HCT116 (cell line): ENCODE data around the gene MSH4. TPM values are rescaled to one million over a fixed set of nuclear protein-coding genes. Genes with fewer than 3 reads are reported as not detected.

Experiments used
- ATAC-seq: fragments of 200-7000 bp; cut with Tn5 transposase; 2 replicates; pipeline ENCODE4 v1.9.1; 2020; ENCODE audit warnings: mild to moderate bottlenecking, moderate library complexity
- BruUV-seq: library from RNA; stranded (reverse); fragments of 400-500 nt; replicated peaks from 2 replicates; lab custom pipeline; 2021; lab: Mats Ljungman, UMichigan
- CTCF ChIA-PET: fragments of 300-600 bp; sonication (Branson Sonifier 250); formaldehyde crosslinking; loops from one replicate; lab custom pipeline; 2021; ENCODE audit warnings: antibody characterized with exemption; lab: Charles Lee
- POLR2A ChIA-PET: fragments of 300-600, 350-600 bp; sonication (Branson Sonifier 250); formaldehyde crosslinking; loops from one replicate; lab custom pipeline; 2021; ENCODE audit warnings: antibody characterized with exemption; lab: Charles Lee
- RAD21 ChIA-PET, 2 experiments: fragments of 300-600 bp; sonication (Branson Sonifier 250); formaldehyde crosslinking; loops; one replicate each; lab custom pipeline; 2023; ENCODE audit warnings: low total read pairs in 2 of 2; ENCODE audit not compliant: uncharacterized antibody in 2 of 2, unreplicated experiment in 2 of 2, low non-redundant PET in 1 of 2; lab: Charles Lee
- DNase-seq: peaks from one replicate; pipeline ENCODE4 v3.0.0-alpha.2; 2010; ENCODE audit warnings: low read depth, low spot score
- H2AFZ ChIP-seq: fragments of 200-600 bp; shearing (Covaris generic), sonication (generic); 2 replicates; pipeline ENCODE4 v1.6.1; 2017; ENCODE audit warnings: low read depth, mixed run types, mixed read lengths, antibody characterized with exemption, low read length; ENCODE audit not compliant: poor library complexity, severe bottlenecking
- H3K27ac ChIP-seq: 2 replicates; pipeline ENCODE4 v1.5.1; 2012; ENCODE audit warnings: low read depth, low read length
- H3K27me3 ChIP-seq: fragments of 200-600 bp; sonication (generic); 2 replicates; pipeline ENCODE4 v1.6.1; 2016; ENCODE audit warnings: mixed run types, low read length, mixed read lengths; ENCODE audit not compliant: insufficient read depth
- H3K36me3 ChIP-seq, 2 experiments: fragments of 200-500 bp in 1 of 2; fragments of 200-600 bp in 1 of 2; sonication (Bioruptor generic) in 1 of 2; sonication (generic) in 1 of 2; 2 replicates each; pipeline versions ENCODE4 v1.5.1 to v1.6.1; 2014 to 2016; ENCODE audit warnings: low read length in 2 of 2, inconsistent platforms in 1 of 2, mixed read lengths in 1 of 2, mixed run types in 1 of 2; ENCODE audit not compliant: insufficient read depth in 2 of 2, control insufficient read depth in 1 of 2
- H3K4me1 ChIP-seq, 2 experiments: fragments of 200-600 bp in 1 of 2; sonication (generic) in 1 of 2; 2 replicates each; pipeline versions ENCODE4 v1.5.1 to v1.6.1; 2012 to 2017; ENCODE audit warnings: low read length in 2 of 2, inconsistent platforms in 1 of 2, mild to moderate bottlenecking in 1 of 2, mixed read lengths in 1 of 2, mixed run types in 1 of 2, moderate library complexity in 1 of 2; ENCODE audit not compliant: insufficient read depth in 2 of 2, control insufficient read depth in 1 of 2
- H3K4me2 ChIP-seq: fragments of 200-600 bp; sonication (generic); 2 replicates; pipeline ENCODE4 v1.6.1; 2017; ENCODE audit warnings: mixed run types, low read length, mixed read lengths
- H3K4me3 ChIP-seq, 2 experiments: fragments of 200-600 bp in 1 of 2; sonication (generic) in 1 of 2; replicated peaks in 1 of 2; 2 replicates each; pipeline ENCODE4 v1.5.1; 2011 to 2016; ENCODE audit warnings: low read length in 2 of 2, control low read depth in 1 of 2, low read depth in 1 of 2, mild to moderate bottlenecking in 1 of 2, mixed read lengths in 1 of 2, mixed run types in 1 of 2
- H3K79me2 ChIP-seq: fragments of 200-600 bp; sonication (generic); 2 replicates; pipeline ENCODE4 v1.6.1; 2017; ENCODE audit warnings: mild to moderate bottlenecking, mixed run types, low read length, moderate library complexity, mixed read lengths; ENCODE audit not compliant: insufficient read depth
- H3K9ac ChIP-seq: fragments of 200-600 bp; sonication (generic); 2 replicates; pipeline ENCODE4 v1.6.1; 2016; ENCODE audit warnings: low read length, mixed read lengths
- H3K9me2 ChIP-seq: fragments of 200-600 bp; sonication (generic), shearing (Covaris generic); 2 replicates; pipeline ENCODE4 v1.6.1; 2017; ENCODE audit warnings: mixed run types, mild to moderate bottlenecking, moderate library complexity; ENCODE audit not compliant: insufficient read depth
- H3K9me3 ChIP-seq, 2 experiments: fragments of 200-500 bp in 1 of 2; fragments of 200-600 bp in 1 of 2; sonication (Bioruptor generic) in 1 of 2; sonication (generic) in 1 of 2; 2 replicates each; pipeline ENCODE4 v1.6.1; 2014 to 2017; ENCODE audit warnings: low read length in 2 of 2, mixed read lengths in 2 of 2, inconsistent platforms in 1 of 2, low read depth in 1 of 2, mild to moderate bottlenecking in 1 of 2, mixed run types in 1 of 2, moderate library complexity in 1 of 2; ENCODE audit not compliant: control insufficient read depth in 1 of 2, insufficient read depth in 1 of 2
- H4K20me1 ChIP-seq: fragments of 200-600 bp; sonication (generic), shearing (Covaris generic); 2 replicates; pipeline ENCODE4 v1.6.1; 2017; ENCODE audit warnings: mixed run types, mild to moderate bottlenecking, moderate library complexity; ENCODE audit not compliant: insufficient read depth
- CEBPB ChIP-seq: IDR thresholded peaks from 2 replicates; pipeline ENCODE4 v1.6.1; 2012; ENCODE audit warnings: low read depth
- EZH2 ChIP-seq: fragments of 200-600 bp; sonication (generic); IDR thresholded peaks from 2 replicates; pipeline ENCODE4 v1.6.1; 2017; ENCODE audit warnings: antibody characterized with exemption, mixed run types
- EZH2phosphoT487 ChIP-seq: fragments of 200-600 bp; IDR thresholded peaks from 2 replicates; pipeline ENCODE4 v1.6.1; 2018; ENCODE audit warnings: antibody characterized with exemption, borderline replicate concordance
- JUND ChIP-seq: IDR thresholded peaks from 2 replicates; pipeline ENCODE4 v1.6.1; 2012
- RAD21 ChIP-seq: IDR thresholded peaks from 2 replicates; pipeline ENCODE4 v1.6.1; 2012; ENCODE audit warnings: low read depth, mild to moderate bottlenecking
- SRF ChIP-seq: IDR thresholded peaks from 2 replicates; pipeline ENCODE4 v1.6.1; 2012; ENCODE audit warnings: low read depth
- intact Hi-C: fragments of 100-400 bp; cut with micrococcal nuclease; formaldehyde crosslinking; loops from 2 replicates; pipeline ENCODE4 v1.10.0; 2022
- total RNA-seq: library from RNA; stranded (reverse); gene quantifications from one replicate; pipeline ENCODE4 v1.2.1, GENCODE V29; 2021; ENCODE audit not compliant: unreplicated experiment
- TF ChIP-seq, protein P1 (sequence below): IDR thresholded peaks from 2 replicates; pipeline ENCODE4 v1.6.1; 2011; ENCODE audit warnings: mild to moderate bottlenecking, low read length, moderate library complexity; ENCODE audit not compliant: insufficient replicate concordance; ENCODE audit errors: extremely low read depth

The MSH4 gene
- total RNA-seq, 1 experiment from 2014 or later = 1.7 TPM

DNA sequence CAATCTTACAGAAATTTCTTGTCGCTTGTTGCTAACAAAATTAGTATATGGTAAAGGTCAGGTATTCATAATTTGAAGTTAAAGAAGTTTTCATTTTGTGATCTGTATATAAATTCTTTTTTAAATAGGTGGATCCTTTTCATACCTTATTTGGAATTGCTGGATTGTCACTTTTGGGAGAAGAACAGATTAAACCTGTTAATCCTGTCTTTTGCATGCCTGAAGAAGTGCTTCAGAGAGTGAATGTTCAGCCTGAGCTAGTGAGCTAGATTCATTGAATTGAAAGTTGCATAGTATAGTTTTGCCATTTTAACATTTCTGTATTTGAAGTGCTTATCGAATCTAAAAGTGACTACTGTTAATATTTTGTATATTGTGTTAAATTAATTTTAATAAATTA is 2.3 kb upstream of the MSH4 start (continued):
- TF ChIP-seq, protein P1, sequence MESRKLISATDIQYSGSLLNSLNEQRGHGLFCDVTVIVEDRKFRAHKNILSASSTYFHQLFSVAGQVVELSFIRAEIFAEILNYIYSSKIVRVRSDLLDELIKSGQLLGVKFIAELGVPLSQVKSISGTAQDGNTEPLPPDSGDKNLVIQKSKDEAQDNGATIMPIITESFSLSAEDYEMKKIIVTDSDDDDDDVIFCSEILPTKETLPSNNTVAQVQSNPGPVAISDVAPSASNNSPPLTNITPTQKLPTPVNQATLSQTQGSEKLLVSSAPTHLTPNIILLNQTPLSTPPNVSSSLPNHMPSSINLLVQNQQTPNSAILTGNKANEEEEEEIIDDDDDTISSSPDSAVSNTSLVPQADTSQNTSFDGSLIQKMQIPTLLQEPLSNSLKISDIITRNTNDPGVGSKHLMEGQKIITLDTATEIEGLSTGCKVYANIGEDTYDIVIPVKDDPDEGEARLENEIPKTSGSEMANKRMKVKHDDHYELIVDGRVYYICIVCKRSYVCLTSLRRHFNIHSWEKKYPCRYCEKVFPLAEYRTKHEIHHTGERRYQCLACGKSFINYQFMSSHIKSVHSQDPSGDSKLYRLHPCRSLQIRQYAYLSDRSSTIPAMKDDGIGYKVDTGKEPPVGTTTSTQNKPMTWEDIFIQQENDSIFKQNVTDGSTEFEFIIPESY = no peak
- TF ChIP-seq JUND (no peak), RAD21 (no peak), CEBPB (no peak), EZH2 (no peak), EZH2phosphoT487 (no peak)

DNA sequence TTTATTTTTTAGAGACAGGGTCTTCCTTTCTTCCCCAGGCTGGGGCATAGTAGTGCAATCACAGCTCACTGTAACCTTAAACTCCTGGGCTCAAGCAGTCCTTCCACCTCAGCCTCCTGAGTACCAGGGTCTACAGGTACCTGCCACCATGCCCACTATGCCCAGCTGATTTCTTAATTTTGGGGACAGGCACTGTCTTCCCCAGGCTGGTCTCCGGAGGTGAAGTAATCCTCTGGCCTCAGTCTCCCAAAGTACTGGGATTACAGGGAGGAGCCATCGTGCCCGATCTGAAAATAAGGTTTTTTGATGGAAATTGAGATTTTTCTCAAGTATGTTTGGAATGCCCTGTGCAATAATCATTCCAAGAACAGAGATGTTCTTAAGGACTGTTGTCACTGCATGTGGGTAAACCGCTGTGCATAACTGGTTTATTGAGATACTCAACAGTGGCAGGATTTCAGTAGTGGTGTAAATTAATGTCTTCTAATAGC is 934 bp upstream of the MSH4 start:
- CTCF ChIA-PET = no interaction called here
- no peaks in the 10 kb centered on the region for H3K4me1 ChIP-seq
- no peaks in the 10 kb centered on the region for H3K27me3 ChIP-seq
- no peak overlapping the region for H3K9ac ChIP-seq
- no peak overlapping the region for H3K4me2 ChIP-seq
- peaks cover 49 to 58% of the 10 kb centered on the region in 2 experiments for H3K36me3 ChIP-seq
- no TSS peak for BruUV-seq
- no peak for DNase-seq
- intact Hi-C loops = no loop called here
- no peak overlapping the region for H3K4me3 ChIP-seq
- no peak overlapping the region for H2AFZ ChIP-seq
- H3K79me2 ChIP-seq = peaks cover 36% of the 10 kb centered on the region
- no peaks in the 10 kb centered on the region for H3K9me2 ChIP-seq
- RAD21 ChIA-PET = interaction anchor here in 1 of 2 experiments (0.7 kb wide), 1 partner anchor 30 kb away, joined by 3 read pairs; no protein-coding TSS in a partner anchor
- POLR2A ChIA-PET = interaction anchor here (1.5 kb wide), 1 partner anchor 10 kb away, joined by 8 read pairs; the partner anchor contains the start of gene RABGGTB
- no peak overlapping the region for H3K27ac ChIP-seq
- peaks cover 69% of the 10 kb centered on the region for H4K20me1 ChIP-seq
- peak; percentile 2; the same call in 1 of the 2 replicates for ATAC-seq
- no peaks in the 10 kb centered on the region for H3K9me3 ChIP-seq
- TF ChIP-seq SRF = 0 out of 2 replicates have a peak, but pooled peaks have one; percentile 7
- TF ChIP-seq EZH2phosphoT487 = no peak
